Stimulated activated CD8-positive, alpha-beta memory T cell treated with anti-CD3 and anti-CD28 coated beads, Interleukin-12 subunit alpha, Interleukin-12 subunit beta, amount 100 ng/mL, for 24 hours (primary cell): ENCODE results near the gene DCAF6.

ENCODE experiments used
- DNase-seq: peaks from one replicate; pipeline ENCODE4 v3.0.0-alpha.2; 2020; ENCODE audit errors: extremely low read depth

The DCAF6 gene

GRCh38 chr1:168086438-168086837 is 150.0 kb downstream of the DCAF6 start:
- no peak for DNase-seq

- no peak for DNase-seq
Observed at GRCh38 chr1:168087696-168088095, 151.2 kb downstream of the DCAF6 start.

GRCh38 chr1:168088511-168089325 is 152.2 kb downstream of the DCAF6 start:
- no peak for DNase-seq

DNA sequence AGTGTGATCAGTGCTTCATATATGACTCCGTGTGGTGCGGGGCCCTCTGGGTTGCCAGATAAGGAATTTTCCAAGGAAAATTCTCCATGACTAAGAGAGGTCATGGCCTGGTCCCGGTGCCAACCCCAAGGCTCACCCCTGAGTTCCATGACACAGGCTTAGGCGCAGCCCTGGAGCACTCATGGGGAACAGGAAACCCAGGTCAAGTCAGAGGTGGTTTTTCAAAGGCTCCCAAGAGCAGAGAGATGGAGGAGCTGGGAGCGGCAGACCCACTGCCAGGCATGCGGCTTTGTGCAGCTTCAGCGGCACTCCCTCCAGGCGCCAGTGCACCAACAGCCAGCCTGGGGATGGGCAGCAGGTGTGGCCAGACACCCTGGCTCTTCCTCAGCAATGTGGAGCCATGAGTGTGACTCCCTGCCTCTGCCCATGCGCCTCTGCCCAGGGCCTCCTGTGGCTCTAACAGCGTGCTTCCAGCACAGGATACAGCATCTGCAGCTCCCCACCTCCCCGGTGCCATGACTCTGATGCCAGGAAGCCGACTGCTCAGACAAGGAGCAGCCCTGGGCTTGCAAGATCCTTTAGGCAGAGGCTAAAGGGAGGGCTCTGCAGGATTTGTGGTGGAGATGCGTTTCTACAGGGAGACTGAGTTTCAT is 153.0 kb downstream of the DCAF6 start:
- no peak for DNase-seq

- DNase-seq, result no peak
Observed at GRCh38 chr1:168089979-168090337, 153.5 kb downstream of the DCAF6 start.

DNA sequence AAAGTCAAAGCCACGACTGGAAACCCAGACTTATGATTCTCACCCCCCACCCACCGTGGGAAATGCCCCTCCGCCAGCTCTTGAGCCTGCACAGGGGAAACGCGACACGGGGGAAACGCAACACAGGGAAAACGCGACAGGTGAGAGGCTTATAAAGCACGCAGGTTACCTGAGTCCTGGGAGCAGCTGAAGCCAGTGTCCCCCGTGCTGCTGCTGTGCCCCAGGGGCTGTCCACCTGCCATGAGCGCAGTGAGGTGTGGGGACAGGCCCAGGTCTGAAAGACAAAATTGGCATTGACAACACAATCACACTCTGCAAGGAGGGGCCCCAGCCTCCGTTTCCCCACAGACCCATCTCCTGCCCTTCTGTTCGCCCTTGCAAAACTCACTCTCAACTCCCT is 153.9 kb downstream of the DCAF6 start:
- no peak for DNase-seq

GRCh38 chr1:168091063-168091462 is 154.6 kb downstream of the DCAF6 start:
- no peak for DNase-seq

DNA sequence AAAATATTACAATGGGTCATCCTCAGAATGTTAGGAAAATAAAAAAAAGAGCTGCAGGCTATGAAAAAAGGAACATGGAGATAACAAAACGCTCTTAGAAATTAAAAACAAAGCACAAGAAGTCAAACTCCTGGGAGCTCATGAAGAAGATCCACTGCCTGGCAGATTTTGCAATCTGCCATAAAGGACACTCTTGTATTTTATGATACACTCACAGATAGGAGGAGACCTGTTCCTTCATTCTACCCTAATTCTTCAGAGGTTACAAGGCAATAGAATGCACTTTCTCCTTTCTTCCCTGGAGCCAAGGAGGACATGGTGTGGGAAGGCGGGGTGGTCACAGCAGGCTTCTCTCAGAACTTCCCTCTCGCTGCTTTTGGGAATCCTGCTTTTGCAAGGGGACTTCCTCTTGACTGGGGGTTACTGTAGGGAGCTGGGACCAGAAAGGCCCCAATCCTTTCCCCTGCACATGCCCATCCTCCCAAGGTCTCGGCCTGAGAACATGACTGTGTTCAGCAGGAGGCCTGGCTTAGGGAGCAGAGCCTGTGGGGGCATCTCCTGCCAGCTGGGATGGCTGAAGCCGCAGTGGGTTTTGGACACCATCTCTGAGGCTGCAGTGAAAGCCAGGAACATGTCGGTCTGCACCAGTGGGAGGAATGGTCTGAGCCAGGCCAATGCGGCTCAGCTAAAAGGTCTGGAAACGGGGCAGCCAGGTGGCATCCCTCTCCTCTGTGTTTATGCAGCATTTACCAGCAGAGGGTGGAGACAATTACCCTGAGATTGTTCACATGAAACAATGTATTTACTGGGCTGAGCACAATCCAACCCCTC is 155.5 kb downstream of the DCAF6 start:
- no peak for DNase-seq

GRCh38 chr1:168092566-168093355 is 156.3 kb downstream of the DCAF6 start:
- no peak for DNase-seq

DNA sequence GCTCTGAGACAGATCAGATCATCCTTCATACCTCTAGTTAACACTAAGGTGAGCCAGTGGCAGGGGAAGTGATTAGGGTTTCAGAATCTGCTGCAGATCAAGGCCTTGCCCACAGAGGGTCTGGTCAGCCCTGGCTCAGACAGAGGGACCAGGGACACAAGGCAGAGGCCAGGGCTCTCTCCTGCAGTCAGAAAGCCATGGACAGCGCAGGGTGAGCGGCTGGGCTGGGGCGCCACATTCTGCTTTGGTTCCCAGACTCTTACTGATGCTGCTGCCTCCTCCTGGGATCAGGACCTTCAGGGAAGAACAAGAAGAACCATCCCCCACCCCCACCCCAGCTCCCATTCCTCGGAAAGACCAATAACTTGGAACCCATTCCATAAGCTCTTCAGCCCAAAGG is 157.1 kb downstream of the DCAF6 start:
- DNase-seq, result no peak

DNA sequence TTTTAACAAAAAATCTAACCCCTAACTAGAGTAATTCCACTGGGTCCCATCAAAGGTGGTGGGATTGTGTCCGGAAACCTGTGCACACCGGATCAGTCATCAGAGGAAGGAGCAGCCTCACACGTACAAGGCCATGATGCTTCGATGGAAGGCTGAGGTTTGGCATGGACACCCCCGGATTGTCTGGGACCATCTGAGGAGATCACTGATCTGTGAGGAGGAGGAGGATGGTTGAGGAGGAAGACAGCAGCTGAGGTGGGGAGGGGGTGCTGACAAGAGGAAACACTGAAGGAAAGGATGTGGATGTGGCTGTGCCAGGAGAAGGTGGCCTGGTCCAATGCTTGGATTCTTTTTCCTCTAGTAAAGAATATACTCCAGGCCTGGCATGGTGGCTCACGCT is 159.0 kb downstream of the DCAF6 start:
- no peak for DNase-seq

- DNase-seq, result no peak
Observed at GRCh38 chr1:168096296-168097165, 160.0 kb downstream of the DCAF6 start.

- no peak for DNase-seq
Observed at GRCh38 chr1:168097921-168098528, 161.5 kb downstream of the DCAF6 start.

DNA sequence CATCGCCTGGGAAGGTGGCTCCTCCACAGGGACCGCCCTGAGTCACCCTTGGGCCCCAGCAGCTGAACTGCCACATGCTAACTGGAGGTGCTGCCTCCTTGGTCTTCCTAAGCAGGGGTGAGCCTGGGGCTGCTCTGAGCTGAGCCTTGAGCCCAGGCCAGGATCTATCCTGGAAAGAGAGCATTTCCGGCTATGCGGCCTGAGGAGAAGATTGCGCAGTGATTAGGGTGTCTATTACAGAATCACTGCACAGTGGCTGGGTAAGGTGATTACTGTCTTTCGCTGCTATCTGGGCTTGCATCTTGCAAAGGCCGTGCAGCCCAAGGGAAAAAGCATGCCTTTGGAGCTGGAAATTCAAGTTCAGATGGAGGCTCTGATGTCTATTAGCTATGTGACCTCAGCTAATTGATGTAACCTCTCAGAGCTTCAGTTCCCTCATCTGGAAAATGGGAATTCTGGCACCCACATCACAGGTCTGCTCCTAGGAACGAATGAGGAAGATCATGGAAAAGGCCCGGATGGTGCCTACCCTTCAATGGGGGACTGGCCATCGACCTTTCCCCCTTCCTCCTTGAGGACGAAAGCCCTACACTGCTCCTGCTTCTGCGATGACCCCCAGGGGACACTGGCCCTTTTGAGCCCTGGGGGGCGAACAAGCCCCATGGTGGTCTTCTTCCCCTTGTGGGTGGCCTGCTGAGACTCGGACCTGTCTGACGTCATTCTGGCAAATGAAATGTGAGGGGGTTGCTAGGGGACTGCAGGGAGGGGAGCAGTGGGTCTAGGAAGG is 162.2 kb downstream of the DCAF6 start:
- no peak for DNase-seq

DNA sequence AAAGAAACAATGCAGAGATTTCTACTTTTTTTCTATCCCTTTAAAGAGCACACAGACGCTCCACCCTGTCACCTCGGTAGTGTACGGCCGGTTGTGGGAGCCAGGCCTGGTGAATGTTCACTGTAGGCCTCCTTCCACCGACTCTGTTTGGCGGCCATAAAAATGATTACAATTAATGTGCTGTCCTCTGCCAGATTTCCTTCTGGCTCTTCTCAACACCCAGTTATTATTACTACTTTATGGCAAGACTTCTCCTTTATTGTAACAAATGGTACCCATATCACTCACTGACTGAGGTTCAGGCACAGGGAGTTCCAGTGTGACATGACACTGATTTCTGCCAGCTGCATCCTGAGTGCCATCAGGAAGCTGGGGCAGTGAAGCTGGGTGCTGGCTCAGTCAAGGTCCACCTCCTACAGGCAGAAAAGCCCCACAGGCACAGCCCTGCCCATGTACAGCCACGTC is 162.9 kb downstream of the DCAF6 start:
- DNase-seq, result no peak

- DNase-seq, result no peak
Observed at GRCh38 chr1:168100315-168101002, 164.0 kb downstream of the DCAF6 start.

GRCh38 chr1:168101336-168101735 is 164.9 kb downstream of the DCAF6 start:
- DNase-seq, result no peak

GRCh38 chr1:168102487-168102886 is 166.0 kb downstream of the DCAF6 start:
- DNase-seq, result no peak

DNA sequence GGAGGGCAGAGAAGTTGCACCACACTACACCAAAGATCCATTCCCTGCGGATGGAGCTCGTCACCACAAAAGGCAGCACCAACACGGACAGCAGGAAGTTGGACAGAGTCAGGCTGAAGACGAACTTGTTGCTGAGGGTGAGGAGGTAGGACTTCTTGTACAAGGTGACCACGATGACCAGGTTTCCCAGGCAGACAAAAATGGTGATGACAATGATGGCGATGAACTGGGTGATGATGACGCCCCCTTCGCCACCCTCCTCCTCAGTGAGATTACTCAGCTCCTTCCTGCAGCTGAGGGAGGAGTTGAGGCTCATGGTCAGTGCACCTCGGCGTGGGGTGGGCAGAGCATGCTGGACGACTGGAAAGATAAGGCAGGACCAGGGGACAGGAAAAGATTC is 168.1 kb downstream of the DCAF6 start:
- no peak for DNase-seq
